T47D (cell line): ENCODE measurements around the gene R3HDM2.

Experiments used
- DNase-seq, 2 experiments: peaks; one replicate each; pipeline versions ENCODE4 v3.0.0 to v3.0.0-alpha.2; 2011 to 2012; ENCODE audit warnings: low read depth in 1 of 2, low spot score in 1 of 2
- JUND ChIP-seq: IDR thresholded peaks from 2 replicates; pipeline ENCODE4 v1.6.1; 2012; ENCODE audit warnings: low read depth
- in situ Hi-C: cut with HindIII; loops from 2 replicates; pipeline ENCODE4 v1.10.0; 2016; ENCODE audit warnings: low sequenced_read_pairs, low pct_unique_long_range_greater_than_20kb

R3HDM2 gene

GRCh38 chr12:57221169-57221917, 209.5 kb downstream of the R3HDM2 start:
- DNase-seq, result no peak
- TF ChIP-seq JUND, result no peak
- in situ Hi-C loops, result no loop called here

GRCh38 chr12:57220770-57221168, 210.1 kb downstream of the R3HDM2 start:
- DNase-seq, result no peak
- TF ChIP-seq JUND, result no peak
- in situ Hi-C loops, result no loop called here

- no peak for DNase-seq
- no peak for TF ChIP-seq JUND
- in situ Hi-C loops, result no loop called here
Measured at GRCh38 chr12:57219993-57220754, 210.7 kb downstream of the R3HDM2 start.

- in situ Hi-C loops, result no loop called here
Measured at GRCh38 chr12:57219205-57219992, 211.4 kb downstream of the R3HDM2 start.

GRCh38 chr12:57218030-57218853, 212.6 kb downstream of the R3HDM2 start:
- in situ Hi-C loops, result no loop called here
- no peak for TF ChIP-seq JUND
- DNase-seq, result peak in 1 of 2 experiments; percentile 84

More at GRCh38 chr12:57219205-57219992, 211.4 kb downstream of the R3HDM2 start:
- DNase-seq, result no peak
- TF ChIP-seq JUND, result no peak

- TF ChIP-seq JUND, result no peak
- in situ Hi-C loops, result no loop called here
- DNase-seq, result no peak
Measured at GRCh38 chr12:57216921-57217879, 213.6 kb downstream of the R3HDM2 start.

- in situ Hi-C loops, result no loop called here
- TF ChIP-seq JUND, result no peak
- peak; percentile 75 to 88 for DNase-seq
Measured at GRCh38 chr12:57216014-57216911, 214.6 kb downstream of the R3HDM2 start, which contains the start of gene NXPH4. Gene NXPH4, plus strand, starts transcription at chr12:57216794. Its CDS starts 176 bp downstream, at chr12:57216970.

- in situ Hi-C loops, result no loop called here
- DNase-seq, result peak; percentile 56 to 69
- TF ChIP-seq JUND, result no peak
Measured at GRCh38 chr12:57215668-57216013, 215.2 kb downstream of the R3HDM2 start.

- no peak for DNase-seq
- TF ChIP-seq JUND, result no peak
- in situ Hi-C loops, result no loop called here
Measured at GRCh38 chr12:57215065-57215464, 215.8 kb downstream of the R3HDM2 start.

GRCh38 chr12:57214398-57214781, 216.5 kb downstream of the R3HDM2 start:
- no peak for TF ChIP-seq JUND
- DNase-seq, result peak; percentile 77 to 78
- in situ Hi-C loops, result no loop called here
